Astrocyte (in vitro differentiated cells and primary cell): Measurements from ENCODE around the gene CAPZB. TPM values are rescaled to one million over a fixed set of nuclear protein-coding genes. Genes with fewer than 3 reads are reported as not detected.
"Not testable (repeated sequence)": the region's sequence is repeated elsewhere in the genome, so short reads cannot be mapped to it uniquely, and the experiment has no call there.

Experiments used
- DNase-seq: peaks from one replicate; pipeline ENCODE4 v3.0.0-alpha.2; 2010; ENCODE audit warnings: low read depth
- FAIRE-seq: peaks from 2 replicates; lab custom pipeline; 2011; peaks lifted over from hg19 to GRCh38; lab: Jason Lieb, UNC
- H2AFZ ChIP-seq: 2 replicates; pipeline ENCODE4 v1.6.0; 2012; ENCODE audit warnings: low read depth, low read length, inconsistent platforms
- H3K27ac ChIP-seq: 2 replicates; pipeline ENCODE4 v1.5.1; 2011; ENCODE audit warnings: low read depth, low read length, inconsistent platforms
- H3K27me3 ChIP-seq: 2 replicates; pipeline ENCODE4 v1.6.0; 2011; ENCODE audit warnings: low read length, inconsistent platforms; ENCODE audit not compliant: insufficient read depth
- H3K36me3 ChIP-seq: 2 replicates; pipeline ENCODE4 v1.5.1; 2011; ENCODE audit warnings: low read length, inconsistent platforms; ENCODE audit not compliant: insufficient read depth
- H3K4me1 ChIP-seq: 2 replicates; pipeline ENCODE4 v1.5.1; 2011; ENCODE audit warnings: low read length, inconsistent platforms; ENCODE audit not compliant: insufficient read depth
- H3K4me2 ChIP-seq: 2 replicates; pipeline ENCODE4 v1.6.0; 2012; ENCODE audit warnings: low read length, inconsistent platforms
- H3K4me3 ChIP-seq: 2 replicates; pipeline ENCODE4 v1.5.1; 2011; ENCODE audit warnings: low read depth, mild to moderate bottlenecking, low read length, inconsistent platforms; ENCODE audit not compliant: insufficient read depth
- H3K79me2 ChIP-seq: 2 replicates; pipeline ENCODE4 v1.6.0; 2012; ENCODE audit warnings: mild to moderate bottlenecking, low read length, inconsistent platforms; ENCODE audit not compliant: insufficient read depth
- H3K9ac ChIP-seq: 2 replicates; pipeline ENCODE4 v1.6.0; 2012; ENCODE audit warnings: mild to moderate bottlenecking, low read length, inconsistent platforms
- H3K9me3 ChIP-seq: 2 replicates; pipeline ENCODE4 v1.5.1; 2012; ENCODE audit warnings: low read depth, mild to moderate bottlenecking, low read length, inconsistent platforms; ENCODE audit not compliant: insufficient read depth
- H4K20me1 ChIP-seq: 2 replicates; pipeline ENCODE4 v1.6.0; 2012; ENCODE audit warnings: low read length, inconsistent platforms; ENCODE audit not compliant: insufficient read depth
- H3K27ac Mint-ChIP-seq: one replicate; pipeline ENCODE4 v1.8.0; 2021; ENCODE audit warnings: mild to moderate bottlenecking, mixed read lengths; ENCODE audit not compliant: unreplicated experiment
- H3K27me3 Mint-ChIP-seq: one replicate; pipeline ENCODE4 v1.8.0; 2021; ENCODE audit warnings: low read depth, mixed read lengths; ENCODE audit not compliant: unreplicated experiment
- H3K36me3 Mint-ChIP-seq: one replicate; pipeline ENCODE4 v1.8.0; 2021; ENCODE audit warnings: low read depth, mixed read lengths; ENCODE audit not compliant: unreplicated experiment
- H3K4me1 Mint-ChIP-seq: one replicate; pipeline ENCODE4 v1.8.0; 2021; ENCODE audit warnings: low read depth, mixed read lengths; ENCODE audit not compliant: unreplicated experiment
- H3K4me3 Mint-ChIP-seq: one replicate; pipeline ENCODE4 v1.8.0; 2021; ENCODE audit warnings: mild to moderate bottlenecking, moderate library complexity, mixed read lengths; ENCODE audit not compliant: unreplicated experiment
- H3K9me3 Mint-ChIP-seq: one replicate; pipeline ENCODE4 v1.8.0; 2021; ENCODE audit warnings: mild to moderate bottlenecking, mixed read lengths; ENCODE audit not compliant: unreplicated experiment
- EZH2 ChIP-seq: IDR thresholded peaks from 2 replicates; pipeline ENCODE4 v1.6.1; 2012; ENCODE audit warnings: mild to moderate bottlenecking, low read length, inconsistent platforms; ENCODE audit not compliant: insufficient read depth
- total RNA-seq: library from RNA; stranded (reverse); gene quantifications from 2 replicates; pipeline ENCODE4 v1.2.1, GENCODE V29; 2021
- TF ChIP-seq, protein P1 (sequence below): IDR thresholded peaks from 2 replicates; pipeline ENCODE4 v1.5.1; 2011; ENCODE audit warnings: low read depth, mild to moderate bottlenecking, inconsistent platforms, low read length, moderate library complexity; ENCODE audit not compliant: insufficient read depth

The CAPZB gene
- total RNA-seq, 1 donor from 2014 or later: 458 TPM

DNA sequence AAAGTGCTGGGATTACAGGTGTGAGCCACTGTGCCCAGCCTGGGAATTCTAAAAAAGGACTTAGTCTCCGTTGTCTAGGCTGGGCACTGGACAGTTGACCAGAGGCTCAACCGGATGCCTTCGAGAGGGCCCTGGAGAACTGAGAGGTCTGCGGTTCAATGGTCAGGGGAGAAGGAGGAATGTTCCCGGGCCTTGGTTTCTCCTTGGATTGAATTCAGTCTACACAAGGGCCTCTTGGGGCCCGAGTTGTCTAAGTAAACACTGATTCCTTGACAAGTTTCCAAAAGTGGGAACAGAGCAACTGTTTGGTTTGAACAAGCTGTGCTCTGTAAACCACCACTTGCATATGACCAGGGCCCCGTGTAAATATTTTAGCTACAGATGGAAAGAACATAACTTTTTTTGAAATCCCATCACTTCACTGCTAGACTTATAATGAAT, 29.1 kb upstream of the CAPZB start:
- Histone ChIP-seq H3K36me3 (no peaks in the 10 kb centered on the region), H2AFZ (no peak overlapping the region), H3K9me3 (no peaks in the 10 kb centered on the region), H4K20me1 (no peaks in the 10 kb centered on the region), H3K27ac (no peak overlapping the region), H3K27me3 (no peaks in the 10 kb centered on the region), H3K4me3 (no peak overlapping the region), H3K9ac (no peak overlapping the region), H3K4me2 (no peak overlapping the region), H3K4me1 (no peaks in the 10 kb centered on the region), H3K79me2 (no peaks in the 10 kb centered on the region)
- TF ChIP-seq, protein P1, sequence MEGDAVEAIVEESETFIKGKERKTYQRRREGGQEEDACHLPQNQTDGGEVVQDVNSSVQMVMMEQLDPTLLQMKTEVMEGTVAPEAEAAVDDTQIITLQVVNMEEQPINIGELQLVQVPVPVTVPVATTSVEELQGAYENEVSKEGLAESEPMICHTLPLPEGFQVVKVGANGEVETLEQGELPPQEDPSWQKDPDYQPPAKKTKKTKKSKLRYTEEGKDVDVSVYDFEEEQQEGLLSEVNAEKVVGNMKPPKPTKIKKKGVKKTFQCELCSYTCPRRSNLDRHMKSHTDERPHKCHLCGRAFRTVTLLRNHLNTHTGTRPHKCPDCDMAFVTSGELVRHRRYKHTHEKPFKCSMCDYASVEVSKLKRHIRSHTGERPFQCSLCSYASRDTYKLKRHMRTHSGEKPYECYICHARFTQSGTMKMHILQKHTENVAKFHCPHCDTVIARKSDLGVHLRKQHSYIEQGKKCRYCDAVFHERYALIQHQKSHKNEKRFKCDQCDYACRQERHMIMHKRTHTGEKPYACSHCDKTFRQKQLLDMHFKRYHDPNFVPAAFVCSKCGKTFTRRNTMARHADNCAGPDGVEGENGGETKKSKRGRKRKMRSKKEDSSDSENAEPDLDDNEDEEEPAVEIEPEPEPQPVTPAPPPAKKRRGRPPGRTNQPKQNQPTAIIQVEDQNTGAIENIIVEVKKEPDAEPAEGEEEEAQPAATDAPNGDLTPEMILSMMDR: no peak
- TF ChIP-seq EZH2: no peak
- Mint-ChIP-seq H3K4me1 (peaks cover 2% of the 10 kb centered on the region), H3K36me3 (peaks cover 5% of the 10 kb centered on the region), H3K27me3 (peaks cover 2% of the 10 kb centered on the region), H3K27ac (no peak overlapping the region), H3K9me3 (peaks cover 6% of the 10 kb centered on the region), H3K4me3 (no peak overlapping the region)
- FAIRE-seq: no peak
- no peak for DNase-seq

GRCh38 chr1:19512545-19512944, 27.2 kb upstream of the CAPZB start:
- Mint-ChIP-seq H3K27me3 (peaks cover 2% of the 10 kb centered on the region), H3K4me3 (no peak overlapping the region), H3K9me3 (peaks cover 3% of the 10 kb centered on the region), H3K27ac (no peak overlapping the region), H3K36me3 (peaks cover 2% of the 10 kb centered on the region), H3K4me1 (peaks cover 2% of the 10 kb centered on the region)
- Histone ChIP-seq H4K20me1 (no peaks in the 10 kb centered on the region), H3K27me3 (no peaks in the 10 kb centered on the region), H3K4me2 (peak overlapping the region; percentile 20), H3K79me2 (no peaks in the 10 kb centered on the region), H3K27ac (peak overlapping the region; percentile 53), H3K36me3 (no peaks in the 10 kb centered on the region), H2AFZ (no peak overlapping the region), H3K9ac (no peak overlapping the region), H3K9me3 (no peaks in the 10 kb centered on the region), H3K4me1 (peaks cover 4% of the 10 kb centered on the region), H3K4me3 (no peak overlapping the region)
- FAIRE-seq: no peak
- no peak for TF ChIP-seq EZH2
- TF ChIP-seq, protein P1: no peak
- DNase-seq: peak; percentile 54

GRCh38 chr1:19511116-19511515, 25.8 kb upstream of the CAPZB start:
- Histone ChIP-seq H3K27ac (no peak overlapping the region), H4K20me1 (no peaks in the 10 kb centered on the region), H3K4me2 (no peak overlapping the region), H3K27me3 (no peaks in the 10 kb centered on the region), H3K4me1 (peaks cover 4% of the 10 kb centered on the region), H2AFZ (no peak overlapping the region), H3K36me3 (no peaks in the 10 kb centered on the region), H3K4me3 (no peak overlapping the region), H3K79me2 (no peaks in the 10 kb centered on the region), H3K9me3 (no peaks in the 10 kb centered on the region), H3K9ac (no peak overlapping the region)
- H3K4me1 Mint-ChIP-seq: peaks cover 2% of the 10 kb centered on the region
- H3K9me3 Mint-ChIP-seq: peaks cover 2% of the 10 kb centered on the region
- no peak overlapping the region for H3K27ac Mint-ChIP-seq
- no peak overlapping the region for H3K4me3 Mint-ChIP-seq
- FAIRE-seq (no peak), DNase-seq (no peak)
- TF ChIP-seq, protein P1: no peak
- TF ChIP-seq EZH2: no peak
- H3K27me3 Mint-ChIP-seq: peaks cover 2% of the 10 kb centered on the region
- no peaks in the 10 kb centered on the region for H3K36me3 Mint-ChIP-seq

DNA sequence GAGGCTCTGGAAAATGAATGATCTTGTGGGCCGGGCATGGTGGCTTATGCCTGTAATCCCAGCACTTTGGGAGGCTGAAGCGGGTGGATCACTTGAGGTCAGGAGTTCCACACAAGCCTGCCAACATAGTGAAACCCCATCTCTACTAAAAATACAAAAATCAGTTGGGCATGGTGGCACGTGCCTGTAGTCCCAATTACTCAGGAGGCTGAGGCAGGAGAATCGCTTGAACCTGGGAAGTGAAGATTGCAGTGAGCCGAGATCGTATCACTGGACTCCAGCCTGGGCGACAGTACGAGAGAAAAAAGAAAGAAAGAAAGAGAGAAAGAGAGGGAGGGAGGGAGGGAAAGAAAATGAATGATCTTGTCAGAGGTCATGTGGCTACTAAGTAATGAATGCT, 24.3 kb upstream of the CAPZB start:
- not testable (repeated sequence) for H3K27ac Mint-ChIP-seq, H3K4me1 Mint-ChIP-seq, FAIRE-seq, H3K9me3 ChIP-seq, DNase-seq, H3K4me3 ChIP-seq, H2AFZ ChIP-seq, H3K4me2 ChIP-seq, H3K9ac ChIP-seq, H3K27me3 Mint-ChIP-seq, H3K4me3 Mint-ChIP-seq, H4K20me1 ChIP-seq, H3K79me2 ChIP-seq, H3K9me3 Mint-ChIP-seq, H3K36me3 ChIP-seq, H3K27me3 ChIP-seq, H3K36me3 Mint-ChIP-seq
- H3K4me1 ChIP-seq: peaks cover 18% of the 10 kb centered on the region
- H3K27ac ChIP-seq: peak overlapping the region; percentile 64
